Adrenal gland (tissue), 12 donors: Measurements from ENCODE around the gene RACK1. TPM values are rescaled to one million over a fixed set of nuclear protein-coding genes. Genes with fewer than 3 reads are reported as not detected.
"Not testable (repeated sequence)": the region's sequence is repeated elsewhere in the genome, so short reads cannot be mapped to it uniquely, and the experiment has no call there.

ENCODE experiments used
- DNase-seq, 7 donors: peaks; one replicate each; pipeline ENCODE4 v3.0.0-alpha.2; 2019 to 2020
- H3K27ac ChIP-seq, 5 donors: fragments of 200-600 bp; sonication (generic) in 4 of 5; 1 replicate in 3 of 5; 2 replicates in 2 of 5; pipeline versions ENCODE4 v1.5.1 to v1.8.0; 2016 to 2020; ENCODE audit warnings: mild to moderate bottlenecking in 1 of 5
- H3K27me3 ChIP-seq: fragments of 200-600 bp; 2 replicates; pipeline ENCODE4 v1.8.0; 2021
- H3K36me3 ChIP-seq, 2 donors: fragments of 200-600 bp; replicated peaks in 1 of 2; 1 replicate in 1 of 2; 2 replicates in 1 of 2; pipeline versions ENCODE4 v1.5.1 to v1.8.0; 2018 to 2022
- H3K4me1 ChIP-seq, 2 donors: fragments of 200-600 bp; replicated peaks in 1 of 2; 1 replicate in 1 of 2; 2 replicates in 1 of 2; pipeline versions ENCODE4 v1.5.1 to v1.8.0; 2018 to 2021
- H3K4me3 ChIP-seq, 4 donors: fragments of 200-600 bp; sonication (generic) in 3 of 4; one replicate each; pipeline ENCODE4 v1.5.1; 2016 to 2018
- H3K9me3 ChIP-seq, 3 donors: fragments of 200-600 bp; sonication (generic) in 1 of 3; replicated peaks in 1 of 3; 1 replicate in 2 of 3; 2 replicates in 1 of 3; pipeline versions ENCODE4 v1.5.1 to v1.8.0; 2016 to 2021
- CTCF ChIP-seq, 6 experiments: fragments of 450-650 bp in 4 of 6; fragments of 200-600 bp in 2 of 6; sonication (generic) in 1 of 6; IDR thresholded peaks; 1 replicate in 5 of 6; 2 replicates in 1 of 6; pipeline versions ENCODE4 v1.5.1 to v1.8.0; 2016 to 2021; ENCODE audit warnings: antibody characterized with exemption in 6 of 6, mild to moderate bottlenecking in 2 of 6, moderate library complexity in 1 of 6
- POLR2A ChIP-seq, 2 donors: fragments of 450-650 bp; IDR thresholded peaks; one replicate each; pipeline ENCODE4 v1.6.1; 2017; ENCODE audit warnings: antibody characterized with exemption in 2 of 2, mild to moderate bottlenecking in 2 of 2, moderate library complexity in 1 of 2
- WGBS, 4 donors: extraction: QIAGEN DNeasy Blood & Tissue Kit in 2 of 4; methylation state at CpG; one replicate each; pipeline versions ENCODE4 v1.1.5 to v1.1.7; 2013 to 2017; 5-methylcytosine and 5-hydroxymethylcytosine counted together
- intact Hi-C, 2 donors: fragments of 100-400 bp; cut with DNase I; formaldehyde crosslinking; loops; one replicate each; pipeline versions ENCODE4 v1.14.1 to v1.15.0; 2022 to 2023
- polyA plus RNA-seq, 3 donors: library from polyadenylated mRNA; stranded (reverse); fragments of 200-250 nt in 2 of 3; fragments of 350-450 nt in 1 of 3; fragmentation: Illumina TruSeq in 1 of 3; extraction: RNeasy Lipid Tissue Mini Kit (QIAGEN cat#74804) in 1 of 3; gene quantifications; one replicate each; pipeline ENCODE4 v1.2.3, GENCODE V29; 2013 to 2014
- total RNA-seq, 9 donors: library from RNA; depleted of rRNA in 4 of 9; stranded (reverse); fragments of >200 nt in 4 of 9; fragments of 120-200 nt in 1 of 9; fragmentation: NEBNext Ultra II Directional in 1 of 9; extraction: Animal tissue kit (Norgen Biotek cat#: 25700) in 1 of 9; gene quantifications; one replicate each; pipeline versions ENCODE4 v1.1.0 to v1.2.4, GENCODE V29; 2013 to 2023
- donor health status: healthy with polysubstance abuse.
- donor health status: Bipolar disorder and iron deficiency.
- donor health status: DM: yes; HTN: yes; CAD: no.
- donor health status: DM: no; HTN: no; CAD: no.
- donor health status: DM: no; HTN: no; CAD: no.
- donor health status: DM: yes; HTN: yes; CAD: no.

RACK1 gene
- total and polyA plus RNA-seq, 12 donors, result 1,252 to 3,641 (median 2,099) TPM

GRCh38 chr5:181281077-181281983 is 37.6 kb upstream of the RACK1 start:
- intact Hi-C loops, result no loop called here

GRCh38 chr5:181280251-181280762 is 36.6 kb upstream of the RACK1 start:
- TF ChIP-seq POLR2A (IDR thresholded peaks at IDR 0.05) (no peak), CTCF (IDR thresholded peaks at IDR 0.05) (no peak)
- H3K27ac ChIP-seq, result no peak overlapping the region
- no peak overlapping the region for H3K4me3 ChIP-seq
- intact Hi-C loops, result no loop called here
- H3K9me3 ChIP-seq, result no peaks in the 10 kb centered on the region
- no peaks in the 10 kb centered on the region for H3K36me3 ChIP-seq
- no peaks in the 10 kb centered on the region for H3K27me3 ChIP-seq
- DNase-seq, result no peak
- 79 to 88% (median 81%) methylated on average over 7 of the region's 7 CpGs for WGBS, 4 donors
- no peaks in the 10 kb centered on the region for H3K4me1 ChIP-seq

More at GRCh38 chr5:181281077-181281983, 37.6 kb upstream of the RACK1 start:
- Histone ChIP-seq H3K36me3 (no peaks in the 10 kb centered on the region), H3K4me3 (no peak overlapping the region), H3K27me3 (no peaks in the 10 kb centered on the region), H3K4me1 (no peaks in the 10 kb centered on the region), H3K9me3 (no peaks in the 10 kb centered on the region), H3K27ac (no peak overlapping the region)
- WGBS, 4 donors, result 89 to 92% (median 90%) methylated on average over 33 to 40 of the region's 40 CpGs
- TF ChIP-seq CTCF (IDR thresholded peaks at IDR 0.05) (no peak), POLR2A (IDR thresholded peaks at IDR 0.05) (no peak)
- DNase-seq, result no peak

GRCh38 chr5:181273433-181273744 is 29.7 kb upstream of the RACK1 start:
- DNase-seq, result peak in 3 of 7 donors; percentile 28 to 38 (median 33)
- H3K27ac ChIP-seq, H3K36me3 ChIP-seq, intact Hi-C loops, H3K9me3 ChIP-seq, H3K4me1 ChIP-seq, H3K27me3 ChIP-seq: not testable (repeated sequence)
- H3K4me3 ChIP-seq, result peak overlapping the region in 1 of 4 donors; percentile 12
- 23 to 39% (median 29%) methylated on average over 3 to 28 of the region's 28 CpGs for WGBS, 4 donors
- peak in 2 of 6 experiments; percentile 30 to 44 for TF ChIP-seq CTCF (IDR thresholded peaks at IDR 0.05)

GRCh38 chr5:181271081-181271480 is 27.4 kb upstream of the RACK1 start:
- TF ChIP-seq CTCF (IDR thresholded peaks at IDR 0.05), result no peak
- no peaks in the 10 kb centered on the region for H3K4me1 ChIP-seq
- no peaks in the 10 kb centered on the region for H3K27me3 ChIP-seq
- DNase-seq, result no peak
- no peak overlapping the region for H3K4me3 ChIP-seq
- H3K9me3 ChIP-seq, result no peaks in the 10 kb centered on the region
- WGBS, 4 donors, result 85 to 92% (median 92%) methylated on average over 2 to 3 of the region's 3 CpGs
- intact Hi-C loops, result no loop called here
- H3K36me3 ChIP-seq, result no peaks in the 10 kb centered on the region
- H3K27ac ChIP-seq, result no peak overlapping the region

GRCh38 chr5:181267907-181268306 is 24.2 kb upstream of the RACK1 start:
- H3K27me3 ChIP-seq, H3K4me1 ChIP-seq, H3K36me3 ChIP-seq, H3K27ac ChIP-seq, intact Hi-C loops, H3K9me3 ChIP-seq, H3K4me3 ChIP-seq, DNase-seq: not testable (repeated sequence)
- WGBS, 4 donors, result 64 to 80% (median 78%) methylated on average over 12 of the region's 12 CpGs

- H3K9me3 ChIP-seq, DNase-seq, H3K4me1 ChIP-seq, H3K27ac ChIP-seq, H3K27me3 ChIP-seq, H3K36me3 ChIP-seq, H3K4me3 ChIP-seq, intact Hi-C loops: not testable (repeated sequence)
- 57 to 69% (median 66%) methylated on average over 6 to 8 of the region's 8 CpGs for WGBS, 4 donors
Observed at GRCh38 chr5:181267291-181267904, 23.7 kb upstream of the RACK1 start.
